HG03457 (cell line): ENCODE measurements around the gene ZNF764.
"Not testable (repeated sequence)": the region's sequence is repeated elsewhere in the genome, so short reads cannot be mapped to it uniquely, and the experiment has no call there.

Experiments
- ATAC-seq: cut with Tn5 transposase; IDR thresholded peaks from one replicate; pipeline ENCODE4 v1.9.1; 2021; ENCODE audit warnings: moderate number of reproducible peaks; ENCODE audit not compliant: unreplicated experiment

Gene ZNF764

GRCh38 chr16:30528799-30529457 lies 29.2 kb downstream of the ZNF764 start:
- ATAC-seq = no peak

GRCh38 chr16:30527635-30528178 lies 30.5 kb downstream of the ZNF764 start:
- ATAC-seq = no peak

- peak; percentile 64 for ATAC-seq
These were observed 31.1 kb downstream of the ZNF764 start for GRCh38 chr16:30526823-30527634.

- ATAC-seq = no peak
These were observed 31.9 kb downstream of the ZNF764 start, which contains the start of gene ZNF768 for GRCh38 chr16:30526137-30526822. TSS of gene ZNF768 (minus strand) at chr16:30526566. CDS start at chr16:30526413, 153 bp downstream.

GRCh38 chr16:30525844-30526136 lies 32.4 kb downstream of the ZNF764 start:
- no peak for ATAC-seq

GRCh38 chr16:30524575-30525568 lies 33.3 kb downstream of the ZNF764 start:
- ATAC-seq = no peak

GRCh38 chr16:30523768-30524574 lies 34.2 kb downstream of the ZNF764 start:
- ATAC-seq = no peak

- not testable (repeated sequence) for ATAC-seq
These were observed 35.3 kb downstream of the ZNF764 start for GRCh38 chr16:30522702-30523463.

GRCh38 chr16:30521873-30522641 lies 36.1 kb downstream of the ZNF764 start:
- no peak for ATAC-seq

- no peak for ATAC-seq
These were observed 36.7 kb downstream of the ZNF764 start for GRCh38 chr16:30521476-30521872.

GRCh38 chr16:30519120-30520049 lies 38.8 kb downstream of the ZNF764 start:
- ATAC-seq = no peak

GRCh38 chr16:30518552-30518951 lies 39.6 kb downstream of the ZNF764 start:
- no peak for ATAC-seq

- ATAC-seq = no peak
These were observed 42.9 kb downstream of the ZNF764 start for GRCh38 chr16:30515275-30515674.

- no peak for ATAC-seq
These were observed 46.7 kb downstream of the ZNF764 start for GRCh38 chr16:30511509-30511908.

- ATAC-seq = no peak
These were observed 47.7 kb downstream of the ZNF764 start for GRCh38 chr16:30510376-30510938.

GRCh38 chr16:30509081-30509765 lies 49.0 kb downstream of the ZNF764 start:
- ATAC-seq = no peak
